ENCODE data around the gene CLEC3B.

The CLEC3B gene

GRCh38 chr3:44995142-44995770 lies 30.8 kb upstream of the CLEC3B start:
- DNase-seq (ENCODE audit: low read depth), result no peak
- TF ChIP-seq CTCF (conservative IDR thresholded peaks at IDR 0.05; ENCODE audit: low read depth, low read length), result no peak
- H3K4me3 ChIP-seq (ENCODE audit: low read length), result no peak overlapping the region

- TF ChIP-seq CTCF (conservative IDR thresholded peaks at IDR 0.05; ENCODE audit: low read depth, low read length), result no peak
- H3K4me3 ChIP-seq (ENCODE audit: low read length), result no peak overlapping the region
- DNase-seq (ENCODE audit: low read depth), result no peak
Measured at GRCh38 chr3:44996556-44996969, 29.5 kb upstream of the CLEC3B start.

GRCh38 chr3:44999782-45000181 lies 26.3 kb upstream of the CLEC3B start:
- H3K4me3 ChIP-seq (ENCODE audit: low read length), result no peak overlapping the region
- DNase-seq (ENCODE audit: low read depth), result no peak
- no peak for TF ChIP-seq CTCF (conservative IDR thresholded peaks at IDR 0.05; ENCODE audit: low read depth, low read length)

- H3K4me3 ChIP-seq (ENCODE audit: low read length), result no peak overlapping the region
- no peak for TF ChIP-seq CTCF (conservative IDR thresholded peaks at IDR 0.05; ENCODE audit: low read depth, low read length)
- no peak for DNase-seq (ENCODE audit: low read depth)
Measured at GRCh38 chr3:45000823-45001222, 25.3 kb upstream of the CLEC3B start.

GRCh38 chr3:45001738-45002137 lies 24.4 kb upstream of the CLEC3B start:
- no peak for DNase-seq (ENCODE audit: low read depth)
- H3K4me3 ChIP-seq (ENCODE audit: low read length), result no peak overlapping the region
- no peak for TF ChIP-seq CTCF (conservative IDR thresholded peaks at IDR 0.05; ENCODE audit: low read depth, low read length)

- no peak for TF ChIP-seq CTCF (conservative IDR thresholded peaks at IDR 0.05; ENCODE audit: low read depth, low read length)
Measured at GRCh38 chr3:45002139-45002660, 23.9 kb upstream of the CLEC3B start.

GRCh38 chr3:45002720-45003119 lies 23.4 kb upstream of the CLEC3B start:
- DNase-seq (ENCODE audit: low read depth), result no peak
- TF ChIP-seq CTCF (conservative IDR thresholded peaks at IDR 0.05; ENCODE audit: low read depth, low read length), result no peak
- no peak overlapping the region for H3K4me3 ChIP-seq (ENCODE audit: low read length)

More at GRCh38 chr3:45002139-45002660, 23.9 kb upstream of the CLEC3B start:
- no peak for DNase-seq (ENCODE audit: low read depth)
- no peak overlapping the region for H3K4me3 ChIP-seq (ENCODE audit: low read length)

Data from retinal pigment epithelial cell (primary cell).